GM21786 (cell line): ENCODE data around the gene STX1B.

ENCODE experiments used
- ATAC-seq: cut with Tn5 transposase; IDR thresholded peaks from one replicate; pipeline ENCODE4 v1.9.1; 2021; ENCODE audit not compliant: unreplicated experiment

Gene STX1B

GRCh38 chr16:30980023-30980371 is 30.4 kb downstream of the STX1B start:
- ATAC-seq: no peak

- ATAC-seq: no peak
Measured at GRCh38 chr16:30979170-30980022, 31.0 kb downstream of the STX1B start.

DNA sequence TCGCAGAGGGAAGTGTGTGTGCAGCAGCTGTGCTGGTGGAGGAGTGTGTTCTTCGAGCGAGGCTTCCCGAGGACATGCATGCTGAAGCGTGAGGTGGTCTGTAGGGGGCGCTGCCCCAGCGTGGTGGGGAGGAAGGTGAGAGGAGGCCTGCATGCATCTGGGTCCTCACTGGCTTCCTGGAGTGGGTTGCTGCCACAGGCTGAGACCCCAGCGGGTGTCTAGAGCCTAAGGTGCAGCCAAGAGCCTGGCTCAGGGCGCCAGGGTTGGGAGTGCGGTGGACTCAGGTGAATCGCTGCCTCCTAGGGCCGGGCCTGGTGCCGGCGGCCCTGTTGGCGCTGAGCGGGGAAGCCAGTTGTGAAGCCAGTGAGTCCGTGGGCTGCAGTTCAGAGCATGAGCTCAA is 32.9 kb downstream of the STX1B start:
- ATAC-seq: no peak

GRCh38 chr16:30976486-30976885 is 34.0 kb downstream of the STX1B start:
- no peak for ATAC-seq

DNA sequence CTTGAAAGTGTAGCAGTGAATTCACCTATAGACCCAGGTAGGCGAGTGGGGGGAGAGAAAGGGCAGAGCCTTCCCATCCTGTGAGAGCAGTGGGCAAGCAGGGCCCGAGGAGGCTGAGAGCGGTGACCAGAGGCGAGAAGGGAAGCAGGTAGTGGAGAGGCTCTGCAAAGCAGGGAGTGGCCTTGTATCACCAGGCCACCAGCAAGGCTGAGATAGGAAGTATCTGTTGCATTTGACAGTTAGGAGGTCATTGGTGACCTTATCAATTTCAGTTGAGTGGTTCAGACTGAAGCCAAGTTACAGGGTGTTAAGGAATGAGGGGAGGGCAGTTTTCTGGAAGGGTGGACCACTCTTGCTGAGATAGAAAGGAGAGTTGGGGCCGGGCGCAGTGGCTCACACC is 36.1 kb downstream of the STX1B start:
- no peak for ATAC-seq

DNA sequence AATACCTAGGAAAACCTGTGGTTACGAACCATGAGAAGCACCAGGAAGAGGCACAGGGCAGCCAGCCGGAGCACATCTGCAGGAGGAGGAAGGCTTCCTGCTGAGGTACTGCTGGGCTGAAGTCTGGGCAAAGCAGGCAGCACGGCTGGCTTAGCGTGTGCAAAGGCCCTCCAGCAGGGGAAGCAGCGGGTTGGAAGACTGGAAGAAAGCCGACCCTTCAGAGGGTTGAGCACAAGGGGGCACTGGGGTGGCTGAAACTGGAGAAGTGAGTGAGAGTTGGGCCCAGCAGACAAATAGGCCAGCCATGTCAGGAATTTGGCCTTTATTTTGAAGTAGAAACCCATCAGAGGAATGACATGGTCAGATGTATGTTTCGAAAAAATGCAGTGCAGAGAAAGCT is 37.6 kb downstream of the STX1B start:
- no peak for ATAC-seq

GRCh38 chr16:30971298-30971697 is 39.1 kb downstream of the STX1B start:
- ATAC-seq: no peak

GRCh38 chr16:30969246-30969842 is 41.1 kb downstream of the STX1B start:
- no peak for ATAC-seq

- no peak for ATAC-seq
Measured at GRCh38 chr16:30967795-30968194, 42.6 kb downstream of the STX1B start.

- no peak for ATAC-seq
Measured at GRCh38 chr16:30966033-30966619, 44.3 kb downstream of the STX1B start.

DNA sequence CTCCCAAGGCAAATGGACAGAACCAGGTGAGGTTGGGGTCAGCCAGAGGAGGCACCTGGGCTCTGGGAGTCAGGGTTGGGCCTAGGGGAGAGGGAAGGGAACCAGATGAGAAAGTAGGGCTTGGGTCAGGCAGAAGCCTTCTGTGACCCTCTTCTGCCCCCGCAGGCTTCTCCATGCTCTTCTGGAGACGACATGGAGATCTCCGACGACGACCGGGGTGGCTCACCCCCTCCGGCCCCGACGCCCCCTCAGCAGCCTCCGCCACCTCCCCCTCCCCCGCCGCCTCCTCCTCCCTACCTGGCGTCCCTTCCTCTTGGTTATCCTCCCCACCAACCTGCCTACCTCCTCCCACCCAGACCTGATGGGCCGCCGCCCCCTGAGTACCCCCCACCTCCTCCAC is 45.0 kb downstream of the STX1B start:
- no peak for ATAC-seq

DNA sequence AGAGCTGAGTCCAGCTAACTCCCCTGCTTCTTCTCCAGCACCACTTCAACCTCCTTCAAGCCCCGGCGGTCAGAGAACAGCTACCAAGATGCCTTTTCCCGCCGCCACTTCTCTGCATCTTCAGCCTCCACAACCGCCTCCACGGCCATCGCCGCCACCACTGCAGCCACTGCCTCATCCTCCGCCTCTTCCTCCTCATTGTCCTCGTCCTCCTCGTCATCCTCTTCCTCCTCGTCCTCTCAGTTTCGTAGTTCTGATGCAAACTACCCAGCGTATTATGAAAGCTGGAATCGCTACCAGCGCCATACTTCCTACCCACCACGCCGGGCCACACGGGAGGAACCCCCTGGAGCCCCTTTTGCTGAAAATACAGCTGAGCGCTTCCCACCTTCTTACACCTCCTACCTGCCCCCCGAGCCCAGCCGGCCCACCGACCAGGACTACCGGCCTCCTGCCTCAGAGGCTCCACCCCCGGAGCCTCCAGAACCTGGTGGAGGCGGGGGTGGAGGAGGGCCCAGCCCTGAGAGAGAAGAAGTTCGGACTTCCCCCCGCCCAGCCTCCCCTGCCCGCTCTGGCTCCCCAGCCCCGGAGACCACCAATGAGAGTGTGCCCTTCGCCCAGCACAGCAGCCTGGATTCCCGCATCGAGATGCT is 45.7 kb downstream of the STX1B start:
- no peak for ATAC-seq

- ATAC-seq: no peak
Measured at GRCh38 chr16:30963925-30964511, 46.4 kb downstream of the STX1B start.

GRCh38 chr16:30961384-30961783 is 49.1 kb downstream of the STX1B start:
- no peak for ATAC-seq

DNA sequence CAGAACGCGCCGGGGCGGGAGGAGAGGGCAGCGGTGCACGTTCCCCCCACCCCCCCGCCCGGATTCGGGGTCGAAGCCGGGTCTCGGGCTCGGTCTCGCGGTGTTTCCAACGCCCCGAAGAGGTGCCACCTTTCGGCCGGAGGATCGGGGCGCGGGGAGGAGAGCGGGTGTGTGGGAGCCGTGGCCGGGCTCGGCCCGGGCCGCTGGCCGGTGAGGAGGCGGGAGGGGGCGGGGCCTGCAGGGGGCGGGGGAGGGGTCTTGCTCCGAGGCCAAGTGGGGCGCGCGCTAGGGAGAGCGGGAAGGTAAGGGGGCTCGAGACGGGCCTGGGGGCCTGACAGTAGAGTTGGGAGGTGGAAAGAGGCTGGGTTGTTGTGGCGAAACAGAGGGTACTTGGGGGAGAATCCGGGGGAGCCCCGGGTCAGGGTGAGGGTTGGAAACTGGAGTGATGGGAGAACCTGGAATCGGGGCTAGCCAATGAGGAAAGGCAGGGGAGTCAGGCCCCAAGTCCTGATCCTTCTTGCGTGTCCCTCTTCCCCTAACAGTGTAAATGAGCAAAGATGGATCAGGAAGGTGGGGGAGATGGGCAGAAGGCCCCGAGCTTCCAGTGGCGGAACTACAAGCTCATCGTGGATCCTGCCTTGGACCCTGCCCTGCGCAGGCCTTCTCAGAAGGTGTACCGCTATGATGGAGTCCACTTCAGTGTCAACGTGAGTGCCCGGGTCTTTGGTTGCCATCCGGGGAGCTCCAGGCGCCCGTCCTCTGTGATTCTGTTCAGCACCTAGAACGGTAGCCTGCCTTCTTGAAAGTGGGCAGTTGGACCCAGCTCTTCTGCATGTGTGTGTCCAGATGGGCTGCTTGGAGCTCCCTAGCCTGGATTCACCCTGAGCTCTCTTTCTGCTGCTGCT is 52.0 kb downstream of the STX1B start:
- ATAC-seq: peak; percentile 19

- peak; percentile 67 for ATAC-seq
Measured at GRCh38 chr16:30957456-30958174, 52.8 kb downstream of the STX1B start, which contains the start of gene SETD1A. Gene SETD1A, plus strand, starts transcription at chr16:30957754. Its CDS starts 978 bp downstream, at chr16:30958732.

- ATAC-seq: no peak
Measured at GRCh38 chr16:30956601-30957455, 53.6 kb downstream of the STX1B start.

- no peak for ATAC-seq
Measured at GRCh38 chr16:30954993-30955392, 55.4 kb downstream of the STX1B start.
